HFFc6 (cell line): ENCODE data around the gene SLC22A1. TPM values are rescaled to one million over a fixed set of nuclear protein-coding genes. Genes with fewer than 3 reads are reported as not detected.

Source experiments
- DNase-seq: peaks from one replicate; pipeline ENCODE4 v3.0.0-alpha.2; 2018
- H3K27ac Mint-ChIP-seq: 2 replicates; pipeline ENCODE4 v1.8.0; 2020; ENCODE audit warnings: mild to moderate bottlenecking, mixed read lengths
- H3K27me3 Mint-ChIP-seq: 2 replicates; pipeline ENCODE4 v1.8.0; 2021; ENCODE audit warnings: mild to moderate bottlenecking, moderate library complexity, mixed read lengths; ENCODE audit not compliant: insufficient read depth
- H3K36me3 Mint-ChIP-seq: 2 replicates; pipeline ENCODE4 v1.8.0; 2021; ENCODE audit warnings: low read depth, mixed read lengths
- H3K4me1 Mint-ChIP-seq: 2 replicates; pipeline ENCODE4 v1.8.0; 2020; ENCODE audit warnings: low read depth, mixed read lengths
- H3K4me3 Mint-ChIP-seq: 2 replicates; pipeline ENCODE4 v1.8.0; 2020; ENCODE audit warnings: mild to moderate bottlenecking, moderate library complexity, mixed read lengths
- H3K9me3 Mint-ChIP-seq: 2 replicates; pipeline ENCODE4 v1.8.0; 2020; ENCODE audit warnings: mild to moderate bottlenecking, mixed read lengths
- CTCF ChIP-seq: fragments of 200-600 bp; sonication (generic); IDR thresholded peaks from 2 replicates; pipeline ENCODE4 v1.5.0; 2021; ENCODE audit warnings: antibody characterized with exemption, mild to moderate bottlenecking
- total RNA-seq, 6 experiments: library from RNA; stranded (reverse); fragmentation: NEBNext Ultra II Directional; extraction: Animal tissue kit (Norgen Biotek cat#: 25700); gene quantifications; 2 replicates in 1 of 6; 3 replicates in 5 of 6; pipeline ENCODE4 v1.2.3, GENCODE V29; 2021

The SLC22A1 gene
- total RNA-seq, 6 experiments from 2014 or later, result 0.12 to 0.33 (median 0.21) TPM; not detected in 2

GRCh38 chr6:160167604-160168399 lies 46.2 kb downstream of the SLC22A1 start:
- Mint-ChIP-seq H3K4me3 (no peak overlapping the region), H3K4me1 (no peaks in the 10 kb centered on the region), H3K36me3 (no peaks in the 10 kb centered on the region), H3K9me3 (peaks cover 4% of the 10 kb centered on the region; the same call in 1 of the 2 replicates), H3K27me3 (peaks cover 6% of the 10 kb centered on the region), H3K27ac (no peak overlapping the region)
- DNase-seq, result no peak
- no peak for TF ChIP-seq CTCF

GRCh38 chr6:160170018-160170680 lies 48.5 kb downstream of the SLC22A1 start:
- peaks cover 6% of the 10 kb centered on the region for H3K27me3 Mint-ChIP-seq
- H3K4me3 Mint-ChIP-seq, result no peak overlapping the region
- H3K4me1 Mint-ChIP-seq, result no peaks in the 10 kb centered on the region
- H3K9me3 Mint-ChIP-seq, result peaks cover 2% of the 10 kb centered on the region; the same call in 1 of the 2 replicates
- H3K27ac Mint-ChIP-seq, result no peak overlapping the region
- TF ChIP-seq CTCF, result no peak
- DNase-seq, result no peak
- no peaks in the 10 kb centered on the region for H3K36me3 Mint-ChIP-seq

GRCh38 chr6:160172704-160173103 lies 51.1 kb downstream of the SLC22A1 start:
- DNase-seq, result no peak
- H3K4me3 Mint-ChIP-seq, result no peak overlapping the region
- no peaks in the 10 kb centered on the region for H3K4me1 Mint-ChIP-seq
- H3K27me3 Mint-ChIP-seq, result peaks cover 6% of the 10 kb centered on the region
- H3K27ac Mint-ChIP-seq, result no peak overlapping the region
- no peak for TF ChIP-seq CTCF
- no peaks in the 10 kb centered on the region for H3K9me3 Mint-ChIP-seq
- no peaks in the 10 kb centered on the region for H3K36me3 Mint-ChIP-seq

- Mint-ChIP-seq H3K27ac (no peak overlapping the region), H3K4me1 (no peaks in the 10 kb centered on the region), H3K36me3 (no peaks in the 10 kb centered on the region), H3K27me3 (peaks cover 6% of the 10 kb centered on the region), H3K4me3 (no peak overlapping the region), H3K9me3 (no peaks in the 10 kb centered on the region)
- DNase-seq, result no peak
- no peak for TF ChIP-seq CTCF
These were observed 52.4 kb downstream of the SLC22A1 start for GRCh38 chr6:160173806-160174527.

GRCh38 chr6:160174681-160175080 lies 53.1 kb downstream of the SLC22A1 start:
- Mint-ChIP-seq H3K4me1 (no peaks in the 10 kb centered on the region), H3K27ac (no peak overlapping the region), H3K9me3 (no peaks in the 10 kb centered on the region), H3K27me3 (peaks cover 6% of the 10 kb centered on the region), H3K36me3 (no peaks in the 10 kb centered on the region), H3K4me3 (no peak overlapping the region)
- no peak for DNase-seq
- no peak for TF ChIP-seq CTCF
